ENCODE measurements around the gene AGFG1.

GRCh38 chr2:227472265-227473121 is 537 bp downstream of the AGFG1 start:
- TF ChIP-seq POLR2A (IDR thresholded peaks at IDR 0.05) (no peak), CTCF (IDR thresholded peaks at IDR 0.05) (no peak)

Measured in body of pancreas (tissue), 4 donors.